Tongue (tissue), 2 donors: ENCODE data around the gene KHK. TPM values are rescaled to one million over a fixed set of nuclear protein-coding genes. Genes with fewer than 3 reads are reported as not detected.

Experiments used
- DNase-seq: peaks from one replicate; pipeline ENCODE4 v3.0.0-alpha.2; 2015
- total RNA-seq: library from RNA; depleted of rRNA; stranded (reverse); fragments of >200 nt; gene quantifications from one replicate; pipeline ENCODE4 v1.2.3, GENCODE V29; 2014

KHK gene
- 1.6 TPM for total RNA-seq

GRCh38 chr2:27086724-27087593, at the start of gene KHK:
Gene KHK, plus strand, starts transcription at chr2:27086772. Its CDS starts 488 bp downstream, at chr2:27087260.
- DNase-seq, result no peak

GRCh38 chr2:27038012-27038411, 48.6 kb upstream of the KHK start:
- DNase-seq, result no peak

GRCh38 chr2:27038631-27039339, 47.8 kb upstream of the KHK start:
- DNase-seq, result no peak

- no peak for DNase-seq
Observed at GRCh38 chr2:27039426-27039825, 47.1 kb upstream of the KHK start.

DNA sequence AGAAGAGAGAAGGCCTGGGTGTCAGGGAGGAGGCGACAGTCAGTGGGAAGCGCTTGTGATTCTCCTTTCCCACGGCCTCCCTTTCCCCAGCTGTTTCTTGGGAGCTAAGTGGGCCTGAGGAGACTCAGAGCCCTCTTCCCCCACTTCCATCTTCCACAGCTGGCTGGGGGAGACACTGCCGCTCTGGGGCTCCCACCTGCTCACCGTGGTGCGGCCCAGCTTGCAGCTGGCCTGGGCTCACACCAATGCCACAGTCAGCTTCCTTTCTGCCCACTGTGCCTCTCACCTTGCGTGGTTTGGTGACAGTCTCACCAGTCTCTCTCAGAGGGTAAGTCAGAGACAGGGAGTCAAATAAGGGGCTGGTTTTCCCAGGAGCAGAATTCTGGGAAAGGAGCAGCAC, 46.7 kb upstream of the KHK start:
- DNase-seq, result no peak

DNA sequence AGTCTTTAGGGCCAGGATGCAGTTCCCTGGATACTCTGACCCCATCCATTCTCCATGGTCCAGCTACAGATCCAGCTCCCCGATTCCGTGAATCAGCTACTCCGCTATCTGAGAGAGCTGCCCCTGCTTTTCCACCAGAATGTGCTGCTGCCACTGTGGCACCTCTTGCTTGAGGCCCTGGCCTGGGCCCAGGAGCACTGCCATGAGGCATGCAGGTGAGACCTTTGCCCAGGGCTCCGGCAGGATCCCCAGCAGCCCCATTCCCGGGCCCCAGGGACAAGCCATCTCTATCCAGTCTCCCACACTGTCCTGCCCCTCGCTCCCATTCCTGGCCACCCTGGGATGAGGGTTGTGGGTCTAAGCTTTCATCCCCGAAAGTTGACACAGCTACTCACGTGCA, 46.3 kb upstream of the KHK start:
- DNase-seq, result no peak

- DNase-seq, result peak; percentile 7
Observed at GRCh38 chr2:27041752-27042151, 44.8 kb upstream of the KHK start.

- no peak for DNase-seq
Observed at GRCh38 chr2:27042159-27042661, 44.4 kb upstream of the KHK start.

DNA sequence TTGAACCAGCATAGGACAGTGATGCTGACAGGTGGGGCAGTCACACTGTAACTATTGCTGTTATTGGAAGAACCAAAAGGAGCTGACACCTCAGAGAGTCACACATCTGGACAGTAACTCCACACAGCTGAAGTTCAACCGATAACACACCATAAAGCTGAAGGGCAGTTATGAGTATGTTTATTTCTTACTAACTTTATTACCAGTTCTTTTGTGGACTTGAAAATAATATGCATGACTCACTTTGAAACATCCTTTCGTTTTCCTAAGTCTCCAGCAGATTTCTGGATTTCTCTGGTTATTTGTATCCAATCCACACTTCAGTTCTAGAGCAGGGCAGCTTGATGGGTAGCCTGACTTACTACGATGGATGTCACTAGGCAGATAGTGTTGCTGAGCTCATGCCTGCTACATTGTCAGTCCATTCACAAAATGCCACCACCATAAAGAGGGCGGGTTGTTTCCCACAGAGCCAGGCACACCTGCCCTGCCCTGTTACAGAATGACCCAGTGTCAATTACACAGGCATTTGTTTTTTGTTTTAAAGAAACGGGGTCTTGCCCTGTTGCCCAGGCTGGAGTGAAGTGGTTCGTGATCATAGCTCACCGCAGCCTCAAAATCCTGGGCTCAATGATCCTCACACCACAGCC, 43.5 kb upstream of the KHK start:
- no peak for DNase-seq

GRCh38 chr2:27049422-27050280, 36.9 kb upstream of the KHK start:
- DNase-seq, result peak; percentile 57

GRCh38 chr2:27050281-27050995, 36.1 kb upstream of the KHK start:
- peak; percentile 99 for DNase-seq

GRCh38 chr2:27050996-27051901, 35.3 kb upstream of the KHK start, which contains the start of gene AGBL5:
Gene AGBL5, plus strand, starts transcription at chr2:27051668. Its CDS starts 1,291 bp downstream, at chr2:27052959.
- peak; percentile 97 for DNase-seq

DNA sequence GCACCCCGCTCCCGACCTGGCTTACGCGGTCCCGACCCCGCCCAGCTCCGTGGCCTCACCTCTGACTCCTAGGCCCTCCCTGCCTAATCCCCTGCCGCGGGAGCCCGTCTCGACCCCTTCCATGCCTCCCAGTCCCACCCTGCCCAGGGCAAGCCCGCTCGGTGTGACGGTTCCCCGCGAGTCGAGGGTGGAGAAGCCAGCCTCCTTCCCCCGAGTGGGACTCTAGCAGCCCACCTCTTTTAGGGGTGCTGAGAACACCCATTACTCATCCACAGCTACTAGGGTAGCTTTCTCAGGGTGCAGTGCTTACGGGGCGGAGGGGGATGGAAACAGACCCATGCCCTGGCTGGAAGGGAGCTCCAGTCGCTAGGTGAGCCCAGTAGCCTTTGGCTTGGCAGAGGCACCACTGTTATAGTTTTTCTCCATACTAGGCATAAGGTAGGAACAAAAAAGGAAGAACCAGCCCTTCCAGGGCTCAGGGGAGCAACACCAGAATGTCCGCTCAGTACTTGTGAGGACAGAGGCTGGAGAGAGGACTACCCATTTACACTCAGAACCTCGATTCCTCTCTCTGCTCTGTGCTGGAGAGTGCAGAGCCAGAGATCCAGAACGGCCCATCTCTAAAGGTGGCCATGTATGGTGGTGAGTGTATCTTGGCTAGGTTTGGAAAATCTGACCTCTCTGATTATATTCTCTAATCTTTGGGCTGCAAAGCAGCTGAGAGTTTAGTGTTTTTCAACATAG, 34.5 kb upstream of the KHK start:
- DNase-seq, result no peak

DNA sequence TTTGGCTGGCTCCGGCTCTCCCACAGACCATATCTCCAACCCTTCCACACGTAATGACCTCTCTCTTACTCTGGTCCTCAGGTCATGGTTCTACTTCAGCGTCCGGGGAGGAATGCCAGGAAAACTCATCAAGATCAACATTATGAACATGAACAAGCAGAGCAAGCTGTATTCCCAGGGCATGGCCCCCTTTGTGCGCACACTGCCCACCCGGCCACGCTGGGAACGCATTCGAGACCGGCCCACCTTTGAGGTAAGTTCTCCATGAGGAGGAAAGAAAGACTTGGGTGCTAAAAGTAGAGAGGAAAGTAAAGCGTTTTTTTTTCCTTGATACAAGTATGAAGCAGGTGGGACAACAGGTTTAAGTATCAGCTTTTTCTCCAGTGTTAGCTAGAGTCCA, 33.3 kb upstream of the KHK start:
- no peak for DNase-seq

- DNase-seq, result no peak
Observed at GRCh38 chr2:27053776-27054175, 32.8 kb upstream of the KHK start.

- no peak for DNase-seq
Observed at GRCh38 chr2:27054721-27055120, 31.9 kb upstream of the KHK start.

DNA sequence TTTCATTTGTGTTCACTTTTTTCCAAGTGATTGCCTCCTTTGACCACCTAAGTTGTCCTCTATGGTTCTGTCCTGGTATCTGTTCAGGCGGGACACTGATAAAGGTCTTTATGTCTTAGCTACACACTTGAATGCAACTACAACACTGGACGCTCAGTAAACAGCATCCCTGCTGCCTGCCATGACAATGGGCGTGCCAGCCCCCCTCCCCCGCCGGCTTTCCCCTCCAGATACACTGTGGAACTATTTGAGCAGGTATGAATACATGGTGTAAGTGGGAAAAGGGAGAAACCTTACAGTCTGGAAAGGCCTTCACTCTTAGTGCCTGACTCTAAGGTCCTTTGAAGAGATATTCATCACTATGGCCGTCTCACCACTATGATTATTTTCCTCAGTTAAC, 29.4 kb upstream of the KHK start:
- DNase-seq, result no peak

DNA sequence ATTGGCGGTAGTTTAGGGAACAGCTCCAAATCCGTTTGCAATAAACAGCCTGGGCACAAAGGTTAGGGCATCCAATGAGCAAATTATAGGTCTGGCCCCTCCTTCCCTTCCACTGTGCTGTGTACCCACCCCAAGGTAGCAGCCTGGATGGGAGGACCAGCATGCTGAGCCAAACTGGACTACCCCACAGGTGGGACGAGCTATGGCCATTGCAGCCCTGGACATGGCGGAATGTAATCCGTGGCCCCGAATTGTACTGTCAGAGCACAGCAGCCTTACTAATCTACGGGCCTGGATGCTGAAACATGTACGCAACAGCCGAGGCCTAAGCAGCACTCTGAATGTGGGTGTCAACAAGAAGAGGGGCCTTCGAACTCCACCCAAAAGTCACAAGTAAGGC, 28.4 kb upstream of the KHK start:
- DNase-seq, result no peak

- DNase-seq, result no peak
Observed at GRCh38 chr2:27059141-27059820, 27.3 kb upstream of the KHK start.
